Stomach (tissue), 4 donors: ENCODE results near the gene CDH8.

ENCODE experiments used
- POLR2A ChIP-seq, 4 donors: fragments of 450-650 bp; IDR thresholded peaks; one replicate each; pipeline ENCODE4 v1.6.1; 2016; ENCODE audit warnings: antibody characterized with exemption in 4 of 4, control low read depth in 2 of 4, mild to moderate bottlenecking in 1 of 4, moderate library complexity in 1 of 4
- POLR2AphosphoS5 ChIP-seq, 3 donors: sonication (generic); formaldehyde crosslinking; IDR thresholded peaks; one replicate each; pipeline ENCODE4 v1.6.1; 2016; ENCODE audit warnings: antibody characterized with exemption in 3 of 3
- TF ChIP-seq, protein P1 (sequence below), 7 experiments: fragments of 450-650 bp in 4 of 7; fragments of 200-600 bp in 3 of 7; sonication (generic) in 3 of 7; IDR thresholded peaks; one replicate each; pipeline ENCODE4 v1.5.1; 2016 to 2019; ENCODE audit warnings: antibody characterized with exemption in 7 of 7, control low read depth in 2 of 7, mild to moderate bottlenecking in 1 of 7

DNA sequence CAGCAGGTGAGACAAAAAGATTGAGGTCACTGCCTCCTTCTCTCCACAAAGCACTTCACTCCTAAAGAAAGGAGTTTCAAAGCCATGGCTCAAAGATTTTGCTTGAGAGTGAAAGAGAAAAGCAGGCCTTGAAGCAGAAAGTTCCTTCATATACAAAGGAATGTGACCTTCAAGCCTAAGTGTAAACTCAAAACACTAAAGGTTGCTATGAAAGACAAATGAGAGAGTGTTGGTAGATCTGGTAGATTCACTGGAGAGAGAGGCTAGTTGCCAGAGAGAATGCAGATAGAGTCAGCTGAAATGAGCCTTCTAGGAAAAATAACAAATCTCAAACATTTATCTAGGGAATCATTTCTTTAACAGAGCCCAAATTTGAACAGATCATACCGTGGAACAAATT lies 305.2 kb downstream of the CDH8 start:
- TF ChIP-seq, protein P1, sequence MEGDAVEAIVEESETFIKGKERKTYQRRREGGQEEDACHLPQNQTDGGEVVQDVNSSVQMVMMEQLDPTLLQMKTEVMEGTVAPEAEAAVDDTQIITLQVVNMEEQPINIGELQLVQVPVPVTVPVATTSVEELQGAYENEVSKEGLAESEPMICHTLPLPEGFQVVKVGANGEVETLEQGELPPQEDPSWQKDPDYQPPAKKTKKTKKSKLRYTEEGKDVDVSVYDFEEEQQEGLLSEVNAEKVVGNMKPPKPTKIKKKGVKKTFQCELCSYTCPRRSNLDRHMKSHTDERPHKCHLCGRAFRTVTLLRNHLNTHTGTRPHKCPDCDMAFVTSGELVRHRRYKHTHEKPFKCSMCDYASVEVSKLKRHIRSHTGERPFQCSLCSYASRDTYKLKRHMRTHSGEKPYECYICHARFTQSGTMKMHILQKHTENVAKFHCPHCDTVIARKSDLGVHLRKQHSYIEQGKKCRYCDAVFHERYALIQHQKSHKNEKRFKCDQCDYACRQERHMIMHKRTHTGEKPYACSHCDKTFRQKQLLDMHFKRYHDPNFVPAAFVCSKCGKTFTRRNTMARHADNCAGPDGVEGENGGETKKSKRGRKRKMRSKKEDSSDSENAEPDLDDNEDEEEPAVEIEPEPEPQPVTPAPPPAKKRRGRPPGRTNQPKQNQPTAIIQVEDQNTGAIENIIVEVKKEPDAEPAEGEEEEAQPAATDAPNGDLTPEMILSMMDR (IDR thresholded peaks at IDR 0.05): no peak
- TF ChIP-seq POLR2AphosphoS5 (IDR thresholded peaks at IDR 0.05): no peak
- TF ChIP-seq POLR2A (IDR thresholded peaks at IDR 0.05): no peak
